Measurements from ENCODE around the gene IGSF5.

The IGSF5 gene

GRCh38 chr21:39715804-39716397 lies 29.1 kb upstream of the IGSF5 start:
- no peak for DNase-seq (ENCODE audit: extremely low read depth, insufficient read length)
- no peaks in the 10 kb centered on the region for H3K27me3 ChIP-seq (replicated peaks; ENCODE audit: control insufficient read depth, insufficient read depth, low read length)
- TF ChIP-seq CTCF (IDR thresholded peaks at IDR 0.05; ENCODE audit: insufficient read depth, low read length, poor library complexity, severe bottlenecking) = peak; percentile 50

DNA sequence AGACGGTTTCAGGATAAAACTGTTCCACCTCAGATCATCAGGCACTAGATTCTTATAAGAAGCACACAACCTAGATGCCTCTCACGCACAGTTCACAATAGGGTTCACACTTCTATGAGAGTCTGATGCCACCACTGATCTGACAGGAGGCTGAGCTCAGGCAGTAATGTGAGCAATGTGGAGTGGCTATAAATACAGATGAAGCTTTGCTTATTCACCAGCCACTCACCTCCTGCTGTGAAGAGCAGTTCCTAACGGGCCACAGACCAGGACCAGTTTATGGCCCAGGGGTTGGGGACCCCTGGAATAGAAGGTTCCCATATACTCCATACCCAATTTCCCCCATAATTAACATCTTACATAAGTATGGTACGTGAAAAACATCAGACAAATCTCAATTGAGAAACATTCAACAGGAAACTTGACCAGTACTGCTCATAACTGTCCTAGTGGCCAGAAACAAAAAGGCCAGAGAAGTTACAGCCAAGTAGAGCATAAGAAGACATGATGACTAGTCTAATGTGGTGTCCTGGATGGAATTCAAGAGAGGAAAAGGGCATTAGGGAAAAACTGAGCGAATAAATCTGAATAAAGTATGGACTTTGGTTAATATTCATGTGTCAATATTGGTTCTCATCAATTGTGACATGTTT lies 24.7 kb upstream of the IGSF5 start:
- no peak for TF ChIP-seq CTCF (IDR thresholded peaks at IDR 0.05; ENCODE audit: insufficient read depth, low read length, poor library complexity, severe bottlenecking)
- Histone ChIP-seq H3K36me3 (ENCODE audit: control insufficient read depth, insufficient read depth, low read length) (no peaks in the 10 kb centered on the region), H3K4me3 (replicated peaks; ENCODE audit: low read depth, low read length) (no peak overlapping the region), H3K27me3 (replicated peaks; ENCODE audit: control insufficient read depth, insufficient read depth, low read length) (no peaks in the 10 kb centered on the region)
- no peak for DNase-seq (ENCODE audit: extremely low read depth, insufficient read length)

More at GRCh38 chr21:39715804-39716397, 29.1 kb upstream of the IGSF5 start:
- no peak overlapping the region for H3K4me3 ChIP-seq (replicated peaks; ENCODE audit: low read depth, low read length)
- H3K36me3 ChIP-seq (ENCODE audit: control insufficient read depth, insufficient read depth, low read length) = no peaks in the 10 kb centered on the region

- DNase-seq (ENCODE audit: extremely low read depth, insufficient read length) = no peak
- TF ChIP-seq CTCF (IDR thresholded peaks at IDR 0.05; ENCODE audit: insufficient read depth, low read length, poor library complexity, severe bottlenecking) = no peak
- Histone ChIP-seq H3K27me3 (replicated peaks; ENCODE audit: control insufficient read depth, insufficient read depth, low read length) (no peaks in the 10 kb centered on the region), H3K36me3 (ENCODE audit: control insufficient read depth, insufficient read depth, low read length) (no peaks in the 10 kb centered on the region), H3K4me3 (replicated peaks; ENCODE audit: low read depth, low read length) (no peak overlapping the region)
Measured at GRCh38 chr21:39721885-39722284, 23.1 kb upstream of the IGSF5 start.

GRCh38 chr21:39724944-39725343 lies 20.0 kb upstream of the IGSF5 start:
- H3K36me3 ChIP-seq (ENCODE audit: control insufficient read depth, insufficient read depth, low read length) = no peaks in the 10 kb centered on the region
- H3K4me3 ChIP-seq (replicated peaks; ENCODE audit: low read depth, low read length) = no peak overlapping the region
- no peak for TF ChIP-seq CTCF (IDR thresholded peaks at IDR 0.05; ENCODE audit: insufficient read depth, low read length, poor library complexity, severe bottlenecking)
- DNase-seq (ENCODE audit: extremely low read depth, insufficient read length) = no peak
- no peaks in the 10 kb centered on the region for H3K27me3 ChIP-seq (replicated peaks; ENCODE audit: control insufficient read depth, insufficient read depth, low read length)

DNA sequence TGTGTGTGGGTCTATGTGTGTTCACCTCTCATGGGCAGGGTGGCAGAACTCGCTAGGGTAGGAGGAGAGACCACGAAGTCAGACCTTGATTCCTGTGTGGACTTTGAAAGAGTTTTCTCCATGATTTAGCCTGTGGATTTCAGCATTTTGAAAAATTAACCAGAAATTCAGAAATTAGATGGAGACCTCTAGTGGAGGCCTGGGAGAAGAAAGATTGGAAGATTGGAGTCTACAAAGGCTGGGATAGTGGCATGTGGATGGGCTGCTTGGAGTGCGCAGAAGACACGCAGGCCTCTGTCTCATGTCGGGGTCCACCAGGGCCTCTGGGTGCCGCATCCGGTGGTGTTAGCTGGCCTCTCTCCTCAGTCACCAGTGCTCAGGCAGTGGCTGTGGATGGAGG lies 18.9 kb upstream of the IGSF5 start:
- no peak for TF ChIP-seq CTCF (IDR thresholded peaks at IDR 0.05; ENCODE audit: insufficient read depth, low read length, poor library complexity, severe bottlenecking)

More for the DNA sequence above, 18.9 kb upstream of the IGSF5 start:
- DNase-seq (ENCODE audit: extremely low read depth, insufficient read length) = no peak
- no peaks in the 10 kb centered on the region for H3K27me3 ChIP-seq (replicated peaks; ENCODE audit: control insufficient read depth, insufficient read depth, low read length)
- H3K36me3 ChIP-seq (ENCODE audit: control insufficient read depth, insufficient read depth, low read length) = no peaks in the 10 kb centered on the region
- no peak overlapping the region for H3K4me3 ChIP-seq (replicated peaks; ENCODE audit: low read depth, low read length)

Data from GM06990 (cell line).